Activated CD4-positive, CD25-positive, alpha-beta regulatory T cell (primary cell): ENCODE data around the gene BIRC7.
"Not testable (repeated sequence)": the region's sequence is repeated elsewhere in the genome, so short reads cannot be mapped to it uniquely, and the experiment has no call there.

Source experiments
- DNase-seq, 4 experiments: peaks; one replicate each; lab custom pipeline; 2025; lab: John Stamatoyannopoulos, UW

Gene BIRC7

DNA sequence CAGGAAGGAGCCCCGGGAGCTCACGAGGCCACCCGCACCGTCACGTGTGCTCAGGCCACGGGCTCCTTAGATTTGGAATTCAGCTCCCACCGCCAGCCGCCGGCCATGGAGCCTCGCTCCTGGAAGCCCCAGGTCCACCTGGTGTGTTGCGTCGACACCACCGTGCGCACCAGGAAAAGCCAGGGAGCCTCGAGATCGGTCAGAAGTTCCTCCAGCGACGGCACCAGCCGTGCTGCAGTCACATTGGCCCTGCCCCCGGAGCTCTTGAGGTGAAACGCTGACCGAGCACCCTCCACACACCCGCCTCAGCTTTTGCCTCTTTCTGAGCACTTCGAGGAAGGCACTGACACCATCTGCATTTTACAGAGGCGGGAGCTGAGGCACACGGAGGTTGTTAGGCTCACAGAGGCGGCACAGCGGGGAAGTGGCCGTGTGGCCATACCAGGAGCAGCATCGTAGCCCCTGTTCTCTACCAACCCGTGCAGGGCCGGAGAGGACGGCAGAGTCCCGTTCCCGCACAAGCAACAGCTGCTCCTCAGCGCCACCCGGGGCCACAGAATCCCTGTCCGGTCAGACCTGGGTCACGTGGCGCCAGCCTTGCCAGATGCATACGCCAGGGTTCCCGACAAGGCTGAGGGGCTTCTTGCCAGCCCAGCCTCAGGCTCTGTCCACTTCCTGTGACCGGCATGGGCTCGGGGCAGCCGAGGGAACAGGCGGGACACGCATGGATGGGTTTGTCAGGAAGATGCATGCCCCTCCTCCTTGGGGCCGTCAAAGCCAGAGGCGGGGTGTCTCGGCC, 11.0 kb downstream of the BIRC7 start:
- no peak for DNase-seq

DNA sequence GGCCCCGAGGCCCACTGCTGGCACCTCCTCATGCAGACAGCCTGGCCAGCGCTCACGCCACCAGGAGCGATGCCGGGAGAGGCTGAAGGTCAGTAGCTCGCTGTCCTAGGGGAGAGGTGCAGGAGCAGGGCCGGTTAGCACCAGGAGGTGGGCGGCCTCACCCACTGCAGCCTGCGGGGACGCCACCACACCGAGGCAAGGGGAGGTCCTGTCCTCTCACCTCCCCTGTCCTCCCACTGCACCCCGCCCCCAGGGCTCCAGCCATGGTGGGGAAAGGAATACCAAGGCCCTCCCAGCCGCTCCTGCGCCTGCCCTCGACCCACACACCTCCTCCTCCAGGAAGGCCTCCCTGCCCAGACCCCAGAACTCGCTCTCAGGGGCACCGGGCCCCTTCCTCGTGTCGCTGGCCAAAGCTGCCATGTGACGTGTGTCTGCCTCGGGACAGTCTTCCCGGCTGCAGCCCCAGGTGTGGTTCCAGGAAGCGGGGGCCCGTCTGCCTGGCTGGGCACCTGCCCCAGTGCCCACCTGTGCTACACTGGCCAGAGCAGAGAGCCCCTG, 12.0 kb downstream of the BIRC7 start:
- no peak for DNase-seq

DNA sequence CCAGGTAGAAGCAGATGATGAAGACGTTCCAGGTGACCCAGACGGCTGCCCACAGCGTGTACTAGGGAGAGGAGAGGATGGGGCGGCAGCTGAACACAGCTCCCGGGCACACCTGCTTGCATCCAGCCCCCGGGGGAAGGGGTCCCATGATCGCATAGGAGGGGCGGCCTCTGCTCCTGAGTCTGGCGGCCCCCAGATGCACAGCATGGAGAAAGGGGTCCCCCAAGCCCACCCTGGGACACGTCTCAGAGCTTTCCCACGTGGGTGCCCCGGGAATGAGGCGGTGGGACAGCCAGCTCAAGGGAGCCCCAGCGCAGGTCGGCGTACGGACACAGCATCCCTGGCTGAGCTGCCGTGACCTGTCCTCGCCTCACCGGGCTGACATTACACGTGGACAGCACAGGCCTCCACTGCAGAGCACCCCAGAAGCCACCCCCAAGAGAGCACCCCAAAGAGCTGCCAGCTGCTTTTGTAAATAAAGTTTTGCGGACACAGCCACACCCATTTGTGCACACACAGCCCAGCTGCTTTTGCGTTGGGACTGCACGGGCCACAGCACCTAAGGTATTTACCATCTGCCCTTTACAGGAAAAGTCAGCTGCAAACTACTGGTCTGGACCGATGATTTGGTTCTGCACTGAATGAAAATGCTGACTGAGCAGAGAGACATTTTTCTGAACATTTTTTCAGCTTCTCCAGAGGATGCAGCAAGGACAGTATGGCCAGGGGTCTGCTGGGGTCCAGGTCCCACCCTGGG, 13.3 kb downstream of the BIRC7 start:
- DNase-seq = no peak

DNA sequence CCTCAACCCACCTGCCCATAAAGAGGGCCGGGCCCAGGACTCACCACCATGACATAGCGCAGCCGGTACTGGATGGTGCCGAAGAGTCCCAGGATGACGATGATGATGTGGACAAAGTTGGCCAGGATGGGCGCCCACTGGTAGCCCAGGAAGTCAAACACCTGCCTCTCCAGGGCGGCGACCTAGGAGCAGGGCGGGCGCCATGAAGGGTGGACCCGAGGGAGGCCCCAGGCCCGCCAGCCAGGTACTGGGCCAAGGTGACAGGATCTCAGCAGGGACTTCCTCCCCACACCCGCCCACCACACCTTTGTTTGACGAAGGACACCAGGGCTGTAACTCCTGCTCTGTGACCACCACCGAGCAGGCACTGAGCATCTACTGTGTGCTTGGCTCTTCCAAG, 14.2 kb downstream of the BIRC7 start:
- no peak for DNase-seq

DNA sequence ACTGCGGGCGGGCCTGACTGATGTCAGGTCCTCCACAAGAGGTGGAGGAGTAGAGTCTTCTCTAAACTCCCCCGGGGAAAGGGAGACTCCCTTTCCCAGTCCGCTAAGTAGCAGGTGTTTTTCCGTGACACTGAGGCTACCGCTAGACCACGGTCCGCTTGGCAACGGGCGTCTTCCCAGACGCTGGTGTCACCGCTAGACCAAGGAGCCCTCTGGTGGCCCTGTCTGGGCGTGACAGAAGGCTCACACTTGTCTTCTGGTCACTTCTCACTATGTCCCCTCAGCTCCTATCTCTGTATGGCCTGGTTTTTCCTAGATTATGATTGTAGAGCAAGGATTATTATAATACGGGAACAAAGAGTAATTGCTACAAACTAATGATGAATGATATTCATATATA, 15.6 kb downstream of the BIRC7 start:
- DNase-seq = not testable (repeated sequence)

DNA sequence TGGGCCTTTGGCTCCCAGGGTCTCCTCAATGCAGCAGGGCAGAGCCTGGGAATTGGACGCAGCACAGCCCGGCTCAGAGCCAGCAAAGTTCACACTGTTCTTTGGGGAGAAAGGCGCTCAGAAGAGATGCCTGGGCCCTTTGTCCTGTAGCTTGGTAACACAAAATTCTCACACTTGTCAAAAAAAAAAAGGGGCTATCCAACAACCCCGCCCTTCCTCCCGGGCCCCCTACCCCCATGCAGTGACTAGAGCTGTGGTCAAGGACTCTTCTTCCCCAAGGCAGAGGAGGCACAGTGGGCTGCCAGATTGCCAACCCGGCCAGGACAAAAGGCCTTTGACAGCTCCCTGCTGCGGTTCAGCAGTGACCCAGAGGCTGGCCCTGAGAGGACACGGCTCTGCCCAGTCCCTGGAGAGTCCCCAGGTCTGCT, 16.6 kb downstream of the BIRC7 start:
- DNase-seq = no peak

DNA sequence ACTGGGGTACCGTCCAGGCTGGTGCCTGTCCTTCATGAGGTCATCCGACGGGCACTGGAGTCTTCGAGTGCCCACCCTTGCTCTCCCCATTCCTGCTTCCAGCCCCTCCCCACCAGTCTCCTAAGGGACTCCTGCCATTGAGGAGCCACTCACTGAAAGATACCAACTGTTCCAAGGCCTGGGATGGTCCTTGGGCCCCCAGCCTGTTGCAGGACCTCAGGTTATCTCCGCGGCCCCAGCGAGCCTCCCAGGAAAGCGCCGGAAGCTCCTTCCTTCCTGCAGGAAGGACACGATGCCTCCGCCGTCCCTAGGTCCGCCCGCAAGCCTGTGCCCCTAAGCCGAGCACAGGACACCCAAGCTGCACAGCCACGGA, 17.3 kb downstream of the BIRC7 start:
- DNase-seq = no peak

DNA sequence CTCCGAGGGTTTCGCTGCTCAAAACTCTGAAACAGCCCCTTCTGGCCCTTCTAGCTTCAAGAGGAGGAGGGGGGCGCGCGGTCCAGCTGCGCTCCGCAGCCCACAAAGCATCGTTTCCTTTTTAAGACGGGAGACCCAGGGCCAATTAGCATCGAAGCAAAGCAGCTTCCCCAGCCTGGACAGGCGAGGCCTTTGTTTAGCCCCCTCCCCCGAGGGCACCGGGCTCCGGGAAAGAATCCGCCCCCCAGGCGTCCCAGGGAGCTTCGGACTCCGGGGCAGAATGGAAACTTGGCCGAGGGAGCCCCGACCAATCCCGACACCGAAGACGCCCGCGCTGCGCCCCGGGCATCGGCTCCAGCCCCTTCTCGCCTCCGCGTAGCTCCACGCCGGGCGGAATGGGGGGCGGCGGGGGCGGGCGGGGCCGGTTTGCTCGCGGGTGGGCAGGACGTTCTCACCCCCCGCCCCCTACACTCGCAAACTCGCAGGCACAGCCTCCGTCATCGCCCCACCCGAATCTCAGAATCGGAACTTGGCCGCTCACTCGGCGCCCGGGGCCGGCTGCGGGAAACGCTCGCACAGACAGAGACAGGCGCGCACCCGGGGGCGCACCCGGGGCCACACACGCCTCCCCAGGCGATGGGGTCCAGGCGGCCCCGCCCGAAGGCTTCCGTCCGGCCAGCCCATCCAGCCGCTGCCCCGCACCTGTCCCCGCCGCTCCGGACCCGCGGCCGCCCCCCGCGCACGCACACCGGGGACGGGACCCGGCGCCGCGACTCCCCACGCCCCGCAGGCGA, 17.9 kb downstream of the BIRC7 start:
- no peak for DNase-seq

DNA sequence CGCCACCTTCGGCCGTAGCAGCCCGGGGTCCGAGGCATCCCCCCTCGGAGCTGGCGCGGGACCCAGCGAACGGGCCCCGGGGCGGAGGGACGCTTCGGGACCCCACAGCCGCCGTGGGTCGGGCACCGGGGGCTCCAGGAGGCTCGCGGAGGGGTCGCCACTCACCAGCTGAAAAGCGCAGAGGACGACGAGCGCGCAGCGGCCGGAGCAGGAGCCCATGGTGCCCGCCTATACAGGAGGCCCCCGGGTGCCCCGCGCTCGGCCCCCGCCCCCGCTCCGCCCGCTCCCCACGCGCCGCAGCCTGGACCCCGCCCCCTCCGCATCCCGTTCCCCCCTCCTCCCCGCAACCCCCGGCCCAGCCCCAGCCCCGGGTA, 18.5 kb downstream of the BIRC7 start, which contains the start of gene NKAIN4:
TSS of gene NKAIN4 (minus strand) at position 232 of the 374 bp plus-strand sequence. CDS start at position 219, 13 bp downstream.
- no peak for DNase-seq

DNA sequence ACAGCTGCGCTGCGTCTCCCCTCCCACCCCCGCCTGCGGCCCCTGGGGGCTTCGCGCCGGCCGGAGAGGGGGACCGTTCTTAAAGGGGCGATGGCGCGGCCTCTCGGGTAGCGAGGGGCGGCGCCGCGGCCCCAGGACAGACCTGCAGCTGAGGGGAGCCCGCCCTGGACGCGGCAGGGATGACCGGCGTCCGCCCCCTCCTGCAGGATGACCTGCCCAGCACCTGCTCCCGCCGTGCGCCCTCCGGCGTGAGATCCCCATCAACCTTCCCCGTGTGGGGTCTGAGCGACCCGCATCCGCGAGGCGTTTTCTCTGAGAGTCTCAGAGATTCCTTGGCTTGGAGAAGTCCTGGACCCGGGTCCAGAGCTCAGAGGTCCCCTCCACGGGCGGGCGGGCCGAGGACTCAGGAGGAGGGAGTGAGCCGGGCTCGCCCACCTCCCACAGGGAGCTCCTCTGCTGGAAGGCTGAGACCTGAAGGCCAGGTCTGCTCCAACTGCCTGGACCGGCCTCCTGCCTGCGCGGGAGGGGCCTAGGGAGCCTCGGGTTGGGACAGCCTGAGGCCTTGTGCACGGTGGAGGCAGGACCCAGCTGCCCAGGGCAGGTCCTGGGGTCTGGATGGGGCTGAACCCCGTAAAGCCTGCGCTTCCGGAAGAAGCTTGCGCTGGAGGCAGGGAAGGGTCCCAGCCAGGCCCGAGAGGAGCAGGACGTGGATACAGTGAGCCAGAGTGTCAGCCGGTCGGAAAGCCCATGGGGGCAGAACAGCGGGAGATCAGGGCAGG, 19.1 kb downstream of the BIRC7 start:
- no peak for DNase-seq

DNA sequence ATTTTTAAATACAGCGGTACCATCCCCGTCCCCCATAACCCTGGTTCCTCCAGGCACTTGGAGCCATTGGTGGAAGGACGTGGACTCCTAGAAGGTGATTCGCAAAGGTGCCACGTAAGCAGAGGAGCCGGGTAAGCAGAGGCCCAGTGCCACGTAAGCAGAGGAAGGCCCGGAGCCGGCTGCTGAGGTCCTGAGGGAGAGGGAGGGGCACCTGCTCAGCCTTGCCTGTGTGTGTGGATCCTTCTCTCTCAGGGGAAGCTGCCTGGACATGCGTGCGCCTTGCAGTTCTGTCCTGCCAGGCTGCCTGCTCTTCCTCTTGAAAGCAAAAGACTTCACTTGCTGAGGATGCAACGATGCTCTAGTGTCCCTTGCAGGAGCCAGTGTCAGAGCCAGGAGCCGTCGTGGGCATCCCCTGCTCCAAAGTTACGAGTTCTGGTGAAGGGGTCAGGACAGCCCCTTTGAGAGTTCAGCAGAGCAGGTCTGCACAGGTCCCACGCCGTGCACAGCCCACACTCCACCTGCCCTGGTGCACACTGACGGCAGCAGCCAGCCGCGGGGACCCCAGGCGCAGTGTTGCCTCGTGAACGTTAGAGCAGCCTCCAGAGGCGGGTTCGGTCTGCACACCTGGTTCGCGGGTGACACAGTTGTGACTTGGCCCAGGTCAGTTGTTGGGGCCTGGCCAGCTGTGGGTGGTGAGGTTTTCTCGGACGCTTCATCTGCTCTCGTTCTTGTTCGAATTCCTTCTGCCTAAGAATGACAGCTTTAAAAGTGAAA, 20.4 kb downstream of the BIRC7 start:
- no peak for DNase-seq

DNA sequence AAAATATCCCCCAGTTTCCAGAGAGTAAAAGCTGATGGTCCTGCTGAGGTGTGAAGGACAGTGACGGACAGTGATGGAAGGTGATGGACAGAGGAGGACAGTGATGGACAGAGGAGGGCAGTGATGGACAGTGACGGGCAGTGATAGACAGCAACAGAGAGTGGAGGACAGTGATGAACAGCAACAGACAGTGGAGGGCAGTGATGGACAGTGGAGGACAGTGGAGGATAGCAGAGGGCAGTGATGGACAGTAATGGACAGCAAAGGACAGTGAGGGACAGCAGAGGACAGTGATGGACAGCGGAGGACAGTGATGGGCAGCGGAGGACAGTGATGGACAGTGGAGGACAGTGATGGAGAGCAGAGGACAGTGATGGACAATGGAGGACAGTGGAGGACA, 21.2 kb downstream of the BIRC7 start:
- no peak for DNase-seq

DNA sequence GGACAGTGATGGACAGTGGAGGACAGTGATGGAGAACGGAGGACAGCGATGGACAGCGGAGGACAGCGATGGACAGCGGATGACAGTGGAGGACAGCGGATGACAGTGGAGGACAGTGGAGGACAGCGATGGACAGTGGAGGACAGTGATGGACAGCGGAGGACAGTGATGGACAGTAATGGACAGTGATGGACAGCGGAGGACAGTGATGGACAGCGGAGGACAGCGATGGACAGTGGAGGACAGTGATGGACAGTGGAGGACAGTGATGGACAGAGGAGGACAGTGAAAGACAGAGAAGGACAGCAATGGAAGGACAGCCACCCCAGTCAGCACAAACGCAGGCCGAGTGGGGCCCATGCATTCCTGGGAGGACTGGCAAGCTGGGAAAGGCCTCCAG, 21.9 kb downstream of the BIRC7 start:
- no peak for DNase-seq

DNA sequence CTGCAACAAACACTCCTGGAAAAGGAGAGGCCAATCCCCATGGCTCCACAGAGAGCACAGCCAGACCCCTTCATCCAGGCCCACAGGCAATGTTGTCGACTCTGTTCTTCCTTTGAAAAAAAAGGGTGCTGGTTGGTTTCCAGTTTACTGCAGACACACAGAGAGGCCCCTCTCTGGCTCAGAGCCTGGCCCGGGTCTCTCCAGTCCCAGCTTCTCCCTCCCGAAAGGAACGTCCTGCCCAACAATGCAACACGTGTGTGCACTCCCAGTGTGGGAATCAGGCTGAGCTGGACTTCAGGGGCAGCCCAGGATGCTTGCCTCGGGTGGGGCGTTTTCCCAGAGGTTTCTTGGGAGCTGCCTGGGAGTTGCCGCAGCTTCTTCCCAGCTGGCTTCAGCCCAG, 23.1 kb downstream of the BIRC7 start:
- no peak for DNase-seq

DNA sequence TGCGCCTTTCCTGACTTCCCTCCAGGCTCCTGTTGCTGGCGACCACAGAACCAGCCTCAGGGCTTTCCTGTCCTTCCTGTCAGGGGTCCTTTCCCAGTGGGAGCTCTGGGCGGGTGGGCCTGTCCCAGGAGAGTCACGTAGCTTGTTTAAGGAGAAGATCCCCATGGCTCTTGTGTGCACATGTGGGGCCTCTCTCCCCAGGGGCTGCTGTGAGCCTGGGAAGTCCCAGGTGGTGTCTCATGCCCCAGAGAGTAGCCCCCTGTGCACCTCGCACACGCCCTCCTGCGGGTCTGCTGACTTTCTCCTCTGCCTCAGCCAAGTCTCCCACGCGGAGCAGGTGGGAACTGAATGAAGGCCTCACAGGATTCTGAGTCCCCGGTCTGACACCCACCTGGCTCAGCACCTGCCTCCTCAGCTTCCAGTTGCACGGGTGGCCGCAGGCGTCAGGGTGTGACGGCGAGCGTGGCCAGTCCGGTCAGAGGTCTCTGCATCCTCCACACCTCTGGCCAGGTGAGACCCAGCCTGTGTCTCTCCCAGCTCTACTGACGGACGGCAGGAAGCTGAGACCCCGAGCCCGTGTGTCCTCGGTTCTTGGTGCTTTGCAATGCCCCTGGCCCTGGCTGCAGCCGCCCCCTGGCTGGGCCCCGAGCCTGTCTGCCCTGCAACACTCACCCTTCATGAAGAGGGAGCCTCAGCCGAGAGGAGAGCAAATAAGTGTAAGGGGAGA, 24.2 kb downstream of the BIRC7 start:
- DNase-seq = no peak

DNA sequence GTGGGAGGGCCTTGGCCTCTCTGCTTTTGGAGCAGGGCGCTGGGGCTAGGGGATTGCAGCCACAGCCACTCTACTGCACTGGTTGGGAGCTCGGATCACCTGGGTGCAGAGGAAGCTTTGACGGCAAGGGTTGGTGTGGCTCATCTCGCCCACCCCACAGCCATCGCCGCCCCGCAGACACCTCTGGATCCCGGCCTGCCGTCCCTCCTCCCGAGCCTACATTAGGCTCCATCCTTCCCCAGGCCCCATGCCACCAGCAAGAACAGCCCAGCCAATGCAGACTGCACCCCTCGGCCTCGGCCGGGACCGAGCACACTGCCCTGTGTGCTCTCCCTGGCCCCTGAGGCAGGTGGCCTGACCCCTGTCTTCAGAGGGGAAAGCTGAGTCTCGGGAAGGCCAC, 24.8 kb downstream of the BIRC7 start:
- no peak for DNase-seq

DNA sequence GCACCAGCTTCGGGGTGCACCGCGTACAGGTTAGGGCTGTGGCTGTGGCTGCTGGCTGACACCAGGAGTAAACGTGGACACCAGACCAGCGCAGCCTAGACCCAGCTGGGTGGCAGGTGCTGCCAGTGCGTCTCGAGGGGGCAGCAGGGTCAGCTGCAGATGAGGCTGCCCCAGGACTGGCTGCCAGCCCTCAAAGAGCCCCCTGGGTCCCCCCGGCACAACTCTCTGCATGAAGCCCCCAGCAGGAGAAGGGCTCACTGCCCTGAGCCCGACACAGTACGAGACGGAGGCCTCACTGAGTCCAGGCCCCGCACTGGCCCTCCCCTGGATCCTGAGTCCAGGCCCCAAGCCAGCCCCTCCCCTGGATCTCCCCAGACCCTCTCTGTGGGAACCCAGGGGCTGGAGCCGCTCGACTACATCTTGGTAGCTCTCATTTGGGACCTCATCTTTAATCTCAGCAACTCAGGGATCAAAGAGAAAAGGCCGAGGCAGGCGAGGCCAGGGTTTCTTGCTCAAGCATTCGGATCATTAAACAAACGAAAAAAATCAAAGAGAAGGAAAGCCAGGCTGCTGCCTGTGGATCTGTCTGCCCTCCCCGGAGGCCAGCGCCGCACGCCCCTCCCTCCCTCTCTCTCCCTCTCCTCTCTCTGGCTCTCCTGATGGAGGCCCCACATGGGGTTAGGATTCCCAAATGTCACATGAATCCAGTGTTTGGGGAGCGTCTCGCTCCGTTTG, 25.5 kb downstream of the BIRC7 start:
- no peak for DNase-seq

DNA sequence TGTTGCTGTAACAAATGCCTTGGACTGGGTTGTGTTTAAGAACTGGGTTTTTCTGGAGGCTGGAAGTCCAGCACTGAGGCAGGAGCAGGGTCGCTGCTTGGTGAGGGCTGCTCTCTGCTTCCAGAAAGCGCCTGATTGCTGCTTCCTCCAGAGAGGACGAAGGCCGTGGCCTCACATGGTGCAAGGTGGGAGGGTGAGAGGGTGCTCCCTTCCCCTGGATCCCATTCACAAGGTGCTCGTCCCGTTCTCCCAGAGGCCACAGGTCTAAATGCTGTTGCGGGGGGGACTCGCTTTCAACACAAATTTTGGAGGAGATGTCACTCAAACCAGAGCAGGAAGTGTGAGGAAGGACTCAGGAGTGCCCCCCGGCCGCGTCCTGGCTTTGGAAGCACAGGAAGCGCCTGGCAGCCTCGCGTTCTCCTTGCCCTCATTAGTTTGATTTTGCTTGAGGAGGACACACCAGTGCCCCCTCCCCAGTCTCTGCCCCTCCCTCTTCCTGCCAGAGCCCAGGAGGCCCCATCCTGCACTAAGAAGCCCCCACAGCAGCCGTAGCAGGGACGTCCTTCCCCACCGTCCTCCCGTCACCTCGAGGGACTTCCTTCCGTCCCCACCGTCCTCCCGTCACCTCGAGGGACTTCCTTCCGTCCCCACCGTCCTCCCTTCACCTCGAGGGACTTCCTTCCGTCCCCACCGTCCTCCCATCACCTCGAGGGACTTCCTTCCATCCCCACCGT, 26.3 kb downstream of the BIRC7 start:
- DNase-seq = no peak

DNA sequence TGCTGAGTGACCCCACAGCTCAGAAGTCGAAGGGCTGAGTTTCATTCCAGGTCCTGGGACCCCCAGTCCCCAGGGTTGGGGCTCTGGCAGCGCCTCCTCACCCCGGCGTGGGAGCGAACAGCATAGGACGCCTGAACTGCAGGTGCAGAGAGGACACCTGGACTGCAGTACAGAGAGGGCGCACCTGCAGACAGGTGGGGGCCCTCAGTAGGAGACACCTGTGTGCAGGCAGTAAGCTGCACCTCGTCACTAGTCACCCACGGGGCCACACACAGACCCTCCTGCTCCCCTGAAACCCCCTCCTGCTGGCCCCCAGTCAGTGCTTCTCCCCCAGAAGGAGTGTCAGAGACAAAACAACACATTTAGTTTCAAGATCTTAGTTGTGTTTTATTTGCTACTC, 27.1 kb downstream of the BIRC7 start:
- DNase-seq = no peak
